ENCODE data around the gene WAC. TPM values are rescaled to one million over a fixed set of nuclear protein-coding genes. Genes with fewer than 3 reads are reported as not detected.
"Not testable (repeated sequence)": the region's sequence is repeated elsewhere in the genome, so short reads cannot be mapped to it uniquely, and the experiment has no call there.

Gene WAC
- total RNA-seq, 1 donor from 2014 or later = 37.1 TPM

DNA sequence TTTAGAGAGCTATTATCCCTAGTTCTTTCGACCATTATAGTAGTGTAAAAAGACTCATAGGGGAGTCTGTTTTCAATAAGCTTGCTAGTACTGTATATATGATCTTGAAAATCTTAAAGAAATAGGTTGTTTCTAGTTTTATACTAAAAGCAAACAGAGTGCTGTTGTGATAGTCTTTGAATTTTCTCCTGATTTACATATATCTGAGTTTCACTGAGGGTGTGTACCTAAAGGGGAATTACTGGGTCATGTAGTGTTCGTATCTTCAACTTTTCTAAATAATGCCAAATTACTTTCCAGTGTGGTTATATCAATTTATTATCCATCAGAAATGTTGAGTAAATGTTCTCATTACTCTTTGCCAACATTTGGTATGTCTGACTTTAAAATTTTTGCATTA, 73.7 kb downstream of the WAC start:
- DNase-seq (ENCODE audit: low read depth in 2 of 2) = no peak

DNA sequence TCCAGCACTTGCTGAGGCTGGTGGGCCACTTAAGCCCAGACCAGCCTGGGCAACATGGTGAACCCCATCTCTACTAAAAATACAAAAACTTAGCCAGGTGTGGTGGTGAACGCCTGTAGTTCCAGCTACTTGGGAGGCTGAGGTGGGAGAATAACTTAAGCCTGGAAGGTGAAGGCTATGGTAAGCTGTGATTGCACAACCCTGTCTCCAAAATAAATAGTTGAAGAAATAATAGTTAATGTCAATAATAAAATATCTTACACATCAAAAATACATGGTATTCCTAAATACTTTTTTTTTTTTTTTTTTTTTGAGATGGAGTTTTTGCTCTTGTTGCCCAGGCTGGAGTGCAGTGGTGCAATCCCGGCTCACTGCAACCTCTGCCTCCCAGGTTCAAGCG, 76.7 kb downstream of the WAC start:
- not testable (repeated sequence) for DNase-seq (ENCODE audit: low read depth in 2 of 2)

DNA sequence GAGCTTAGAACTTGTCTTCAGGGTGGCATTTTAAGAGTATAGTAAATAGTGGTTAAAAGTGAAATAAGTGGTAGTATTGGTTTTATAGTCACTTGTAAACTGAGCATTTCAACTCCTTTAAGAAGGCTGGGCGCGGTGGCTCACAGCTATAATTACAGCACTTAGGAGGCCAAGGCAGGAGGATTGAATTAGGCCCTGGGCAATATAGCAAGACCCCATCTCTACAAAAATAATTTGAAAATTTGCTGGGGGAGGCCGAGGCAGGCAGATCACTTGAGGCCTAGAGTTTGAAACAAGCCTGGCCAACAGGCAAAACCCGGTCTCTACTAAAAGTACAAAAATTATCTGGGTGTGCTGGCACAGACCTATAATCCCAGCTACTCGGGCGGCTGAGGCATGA, 80.0 kb downstream of the WAC start:
- no peak for DNase-seq (ENCODE audit: low read depth in 2 of 2)

DNA sequence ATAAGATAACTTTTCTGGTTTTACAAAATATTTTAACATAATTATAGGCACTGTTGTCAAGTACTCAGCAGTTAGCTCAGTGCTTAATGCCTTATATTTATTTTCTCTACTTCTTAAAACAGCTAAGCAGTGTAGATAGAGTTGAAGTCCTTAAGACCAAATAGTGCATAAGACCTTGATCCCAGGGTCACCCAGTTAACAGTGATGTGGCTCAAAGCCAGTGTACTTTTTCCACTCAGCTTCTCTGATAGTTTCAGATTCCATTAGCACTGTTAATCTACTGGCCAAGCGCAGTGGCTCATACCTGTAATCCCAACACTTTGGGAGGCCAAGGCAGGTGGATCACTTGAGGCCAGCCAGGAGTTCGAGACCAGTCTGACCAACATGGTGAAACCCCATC, 83.6 kb downstream of the WAC start:
- DNase-seq (ENCODE audit: low read depth in 2 of 2) = no peak

DNA sequence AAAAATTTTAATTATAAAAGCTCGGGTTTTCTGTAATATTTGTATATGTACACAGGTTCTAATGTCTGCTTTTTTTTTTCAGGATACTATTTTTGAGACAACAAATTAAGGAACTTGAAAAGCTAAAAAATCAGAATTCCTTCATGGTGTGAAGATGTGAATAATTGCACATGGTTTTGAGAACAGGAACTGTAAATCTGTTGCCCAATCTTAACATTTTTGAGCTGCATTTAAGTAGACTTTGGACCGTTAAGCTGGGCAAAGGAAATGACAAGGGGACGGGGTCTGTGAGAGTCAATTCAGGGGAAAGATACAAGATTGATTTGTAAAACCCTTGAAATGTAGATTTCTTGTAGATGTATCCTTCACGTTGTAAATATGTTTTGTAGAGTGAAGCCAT, 86.5 kb downstream of the WAC start:
- no peak for DNase-seq (ENCODE audit: low read depth in 2 of 2)

DNA sequence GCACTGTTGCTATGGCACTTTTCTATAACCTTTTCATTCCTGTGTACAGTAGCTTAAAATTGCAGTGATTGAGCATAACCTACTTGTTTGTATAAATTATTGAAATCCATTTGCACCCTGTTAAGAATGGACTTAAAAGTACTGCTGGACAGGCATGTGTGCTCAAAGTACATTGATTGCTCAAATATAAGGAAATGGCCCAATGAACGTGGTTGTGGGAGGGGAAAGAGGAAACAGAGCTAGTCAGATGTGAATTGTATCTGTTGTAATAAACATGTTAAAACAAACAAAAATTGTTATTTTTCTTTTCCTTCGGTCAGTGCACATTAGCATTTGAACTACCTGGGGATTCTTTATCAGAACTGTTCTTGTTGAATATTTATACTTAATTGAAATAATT, 87.3 kb downstream of the WAC start:
- no peak for DNase-seq (ENCODE audit: low read depth in 2 of 2)

DNA sequence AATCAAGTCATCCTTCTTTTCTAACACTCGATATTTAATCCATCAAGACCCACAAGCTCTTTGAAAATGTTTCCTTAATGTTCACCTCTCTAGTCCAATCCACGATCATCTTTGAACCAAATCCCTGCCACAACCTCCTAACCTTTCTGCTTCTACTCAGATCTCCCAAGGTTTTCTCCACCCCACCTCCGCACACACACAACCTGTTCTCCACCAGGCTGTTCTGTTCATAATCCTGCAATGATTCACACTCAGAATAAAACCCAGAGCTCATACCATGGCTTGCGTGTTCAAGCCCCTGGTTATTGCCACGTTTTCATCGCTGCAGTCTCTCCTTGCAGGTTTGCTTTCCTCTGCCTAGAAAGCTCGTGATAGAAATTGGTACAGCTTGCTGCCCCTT, 90.6 kb downstream of the WAC start:
- DNase-seq (ENCODE audit: low read depth in 2 of 2) = no peak

DNA sequence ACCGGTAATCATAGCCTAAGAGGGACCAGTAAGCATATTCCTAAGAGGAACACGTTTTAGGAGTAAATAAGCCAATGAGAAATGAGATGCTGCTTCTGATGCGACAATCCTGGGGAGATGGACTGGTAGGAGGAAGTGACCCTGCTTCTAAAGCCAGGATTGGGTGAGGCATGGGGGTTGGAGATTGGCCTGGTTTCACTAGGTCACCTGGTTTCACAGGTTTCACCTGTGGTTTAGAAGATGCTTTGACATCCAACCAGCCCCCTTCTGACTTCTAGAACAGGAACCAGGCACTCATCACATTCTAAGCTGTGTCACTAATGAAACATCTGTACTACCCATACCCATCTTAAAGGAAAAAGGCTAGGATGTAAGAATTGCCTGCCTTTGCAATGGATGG, 91.4 kb downstream of the WAC start:
- no peak for DNase-seq (ENCODE audit: low read depth in 2 of 2)

DNA sequence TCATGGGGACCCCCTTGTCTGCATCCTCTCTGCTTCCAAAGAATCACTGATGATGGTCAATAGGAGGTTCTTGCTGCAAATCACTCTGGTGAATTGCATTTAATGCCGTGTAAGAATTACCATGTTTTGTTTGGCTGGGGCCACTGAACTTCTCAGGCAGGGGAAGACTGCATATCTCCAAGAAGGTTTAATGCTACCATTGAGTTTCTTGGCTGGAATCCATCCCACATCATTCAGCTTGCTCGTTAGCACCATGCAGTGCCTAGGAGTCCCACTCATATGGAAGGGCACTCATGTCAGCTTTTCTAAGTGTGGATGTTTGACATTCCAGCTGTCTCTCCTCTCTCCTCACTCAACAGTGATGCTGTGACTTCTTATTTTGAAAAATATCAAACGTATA, 94.2 kb downstream of the WAC start:
- DNase-seq (ENCODE audit: low read depth in 2 of 2) = peak in 1 of 2 donors; percentile 28

DNA sequence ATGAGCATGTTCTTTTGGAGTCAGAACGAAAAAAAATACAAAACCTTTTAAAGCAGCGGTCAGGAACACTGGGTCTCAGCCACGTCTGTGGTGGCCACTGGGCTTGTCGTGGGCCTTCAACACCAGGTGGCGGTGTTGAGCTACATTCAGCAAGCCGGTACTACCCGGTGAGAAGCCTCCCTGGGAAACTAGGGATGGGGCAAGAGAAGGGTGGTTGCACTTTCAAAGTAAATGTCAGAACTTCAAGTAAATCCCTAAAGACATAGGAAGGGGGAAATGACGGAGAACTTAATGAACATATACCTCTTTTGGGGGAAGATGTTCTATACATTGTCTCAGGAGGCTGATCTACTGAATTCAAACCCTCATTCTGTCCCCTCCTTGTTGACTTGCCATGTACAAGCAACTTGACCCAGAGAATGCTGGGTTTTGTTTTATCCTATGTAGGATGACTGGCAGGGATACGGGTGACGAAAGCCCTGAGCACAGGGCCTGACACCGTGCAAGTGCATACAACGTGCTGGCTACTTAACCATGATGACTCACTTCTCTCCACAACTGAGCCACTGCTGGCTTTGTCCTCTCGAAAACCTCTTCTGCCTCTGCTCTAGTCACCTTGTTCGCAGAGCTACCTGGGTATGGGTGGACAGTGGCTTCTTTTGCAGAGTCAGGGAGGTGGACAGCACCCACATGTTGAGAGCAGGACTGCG, 95.4 kb downstream of the WAC start:
- DNase-seq (ENCODE audit: low read depth in 2 of 2) = peak; percentile 47 to 74

DNA sequence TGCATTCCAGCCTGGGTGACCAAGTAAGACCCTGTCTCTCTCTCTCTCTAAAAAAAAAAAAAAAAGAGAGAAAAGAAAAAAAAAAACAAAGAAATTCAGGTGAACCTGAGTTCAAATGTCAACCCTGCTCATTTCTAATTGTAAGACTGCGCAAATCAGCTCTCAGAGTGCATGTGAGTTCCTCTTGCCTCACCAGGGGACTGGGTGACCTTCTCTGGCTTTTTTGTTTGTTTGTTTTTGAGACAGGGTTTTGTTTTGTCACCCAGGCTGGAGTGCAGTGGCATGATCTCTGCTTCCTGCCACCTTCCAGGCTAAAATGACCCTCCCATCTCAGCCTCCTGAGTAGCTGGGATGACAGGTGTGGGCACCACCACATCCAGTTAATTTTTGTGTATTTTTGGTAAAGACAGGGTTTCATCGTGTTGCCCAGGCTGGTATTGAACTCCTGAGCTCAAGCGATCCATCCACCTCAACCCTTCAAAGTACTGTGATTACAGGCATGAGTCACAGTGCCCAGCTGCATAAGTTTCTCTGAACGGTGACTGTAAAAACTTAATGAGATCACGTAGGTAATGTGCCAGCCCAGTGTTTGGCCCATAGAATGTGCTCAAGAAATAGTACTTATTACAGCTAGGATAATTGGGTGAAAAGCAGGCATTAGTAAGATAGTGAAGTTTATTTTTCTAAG, 99.1 kb downstream of the WAC start:
- DNase-seq (ENCODE audit: low read depth in 2 of 2) = no peak

DNA sequence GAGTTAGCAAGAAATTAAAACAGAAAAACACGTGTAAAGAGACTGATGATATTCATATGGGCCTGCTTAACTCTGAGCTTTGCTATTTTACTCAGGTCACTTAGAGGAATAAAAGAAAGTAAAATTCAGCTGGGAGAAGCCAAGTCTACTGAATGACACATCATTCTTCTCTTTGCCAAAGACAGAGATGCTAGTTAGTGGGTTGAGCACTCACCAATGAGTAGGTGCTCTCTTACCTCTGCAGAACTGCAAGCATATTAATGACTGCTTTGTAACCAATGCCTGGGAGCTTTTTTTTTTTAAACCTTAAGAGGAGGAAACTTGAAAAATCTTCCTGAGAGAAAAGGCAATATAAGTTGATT, 99.6 kb downstream of the WAC start:
- DNase-seq (ENCODE audit: low read depth in 2 of 2) = no peak

DNA sequence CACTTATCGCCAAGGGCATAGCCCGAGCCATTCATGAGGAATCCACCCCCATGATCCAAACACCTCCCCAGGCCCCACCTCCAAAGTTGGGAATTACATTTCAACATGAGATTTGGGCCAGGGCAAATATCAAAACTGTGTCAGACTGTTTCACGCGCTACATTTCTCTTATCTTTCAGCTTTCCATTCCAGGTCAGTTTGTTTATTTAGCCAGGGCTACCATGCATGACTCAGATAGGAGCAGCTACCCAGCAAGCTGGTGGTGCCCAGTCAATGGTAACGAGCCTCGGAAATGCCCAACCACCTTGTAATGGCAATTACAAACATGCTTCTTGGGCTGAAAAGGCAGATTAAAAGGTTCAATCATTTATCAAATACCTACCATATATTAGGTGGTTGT, 100.8 kb downstream of the WAC start:
- no peak for DNase-seq (ENCODE audit: low read depth in 2 of 2)

DNA sequence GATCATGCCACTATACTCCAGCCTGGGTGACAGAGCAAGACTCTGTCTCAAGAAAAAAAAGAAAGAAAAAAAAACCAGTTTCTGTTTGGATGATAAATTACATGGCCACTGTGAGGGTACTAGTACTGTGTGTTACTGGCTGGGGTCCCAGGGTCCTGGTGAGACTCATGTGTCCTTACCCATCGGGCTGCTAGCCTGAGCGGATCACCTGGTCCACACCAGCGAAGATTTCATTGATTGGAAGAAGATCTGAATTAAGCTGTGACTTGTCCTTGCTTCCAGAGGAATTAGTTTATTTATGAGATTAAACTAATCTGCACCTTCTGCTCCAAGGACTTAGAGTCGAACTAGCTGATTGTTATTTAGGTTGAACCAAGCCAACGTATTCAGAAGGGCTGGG, 104.4 kb downstream of the WAC start:
- DNase-seq (ENCODE audit: low read depth in 2 of 2) = no peak

DNA sequence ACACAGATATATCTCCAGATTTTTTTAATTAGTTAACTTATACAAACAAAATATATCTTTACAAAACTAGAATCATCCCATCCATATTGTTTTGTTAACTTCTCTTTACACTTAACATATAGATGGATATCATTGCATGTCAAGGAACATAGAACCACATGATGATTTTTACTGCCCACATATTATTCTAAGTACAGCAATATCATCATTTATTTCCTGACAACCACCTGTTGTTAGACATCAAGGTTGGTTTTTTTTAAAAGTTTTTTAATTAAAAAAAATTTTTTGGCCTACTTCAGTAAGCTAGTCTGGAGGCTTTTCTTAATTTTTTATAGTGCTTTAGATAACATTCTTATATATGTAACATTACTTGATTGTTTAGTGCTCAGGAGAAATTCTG, 105.5 kb downstream of the WAC start:
- no peak for DNase-seq (ENCODE audit: low read depth in 2 of 2)

DNA sequence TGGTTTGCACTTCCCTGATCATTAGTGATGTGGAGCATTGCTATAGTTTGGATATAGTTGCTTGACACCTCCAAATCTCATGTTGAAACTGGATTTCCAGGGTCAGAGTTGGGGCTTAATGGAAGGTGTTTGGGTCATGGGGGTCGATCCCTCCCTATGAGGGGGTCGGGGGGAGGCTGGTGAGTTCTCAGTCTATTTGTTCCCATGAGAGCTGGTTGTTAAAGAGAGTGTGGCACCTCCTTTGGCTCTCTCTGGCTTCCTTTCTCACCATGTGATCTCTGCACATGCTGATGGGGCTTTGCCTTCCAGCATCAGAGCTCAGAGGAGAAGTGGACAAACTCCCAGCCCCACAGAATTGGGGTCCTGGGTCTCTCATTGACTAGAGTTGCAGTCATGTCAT, 107.6 kb downstream of the WAC start:
- no peak for DNase-seq (ENCODE audit: low read depth in 2 of 2)

DNA sequence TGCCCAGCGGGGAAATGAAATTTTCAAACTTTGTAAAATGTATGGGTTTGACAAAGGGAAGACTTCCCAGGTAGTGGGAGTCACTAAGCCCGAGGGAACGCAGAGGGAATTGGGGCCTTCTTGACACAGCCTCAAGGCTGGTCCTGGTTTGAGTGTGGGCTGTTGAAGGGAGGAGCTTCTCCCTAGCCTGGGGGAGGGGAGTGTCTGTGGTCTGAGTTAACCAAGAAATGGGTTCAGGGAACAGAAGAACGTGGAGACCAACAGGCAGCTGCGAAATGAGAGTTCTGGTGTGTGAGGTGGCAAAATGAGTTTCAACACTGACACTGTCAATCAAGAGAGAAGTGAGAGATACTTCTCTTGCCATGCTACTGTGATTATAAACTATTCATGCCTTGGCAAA, 111.7 kb downstream of the WAC start:
- no peak for DNase-seq (ENCODE audit: low read depth in 2 of 2)

DNA sequence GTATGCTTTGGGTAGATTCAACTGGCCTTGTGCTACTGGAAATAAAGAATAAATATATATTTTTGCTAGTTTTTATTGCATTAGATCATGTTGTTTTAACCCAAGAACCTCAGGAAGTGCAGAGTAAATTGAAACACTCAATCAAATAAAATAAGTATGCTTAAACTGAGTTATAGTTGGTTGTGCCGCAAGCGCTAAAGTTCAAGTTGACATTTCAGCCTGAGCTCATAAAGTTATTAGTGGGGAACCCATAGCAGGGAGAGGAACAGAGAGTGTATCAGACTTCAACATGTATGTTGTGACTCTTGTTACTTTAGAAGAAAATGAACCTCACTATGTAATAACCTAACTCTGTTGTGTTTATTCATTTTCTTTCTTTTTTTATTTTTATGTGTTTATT, 119.2 kb downstream of the WAC start:
- DNase-seq (ENCODE audit: low read depth in 2 of 2) = no peak

DNA sequence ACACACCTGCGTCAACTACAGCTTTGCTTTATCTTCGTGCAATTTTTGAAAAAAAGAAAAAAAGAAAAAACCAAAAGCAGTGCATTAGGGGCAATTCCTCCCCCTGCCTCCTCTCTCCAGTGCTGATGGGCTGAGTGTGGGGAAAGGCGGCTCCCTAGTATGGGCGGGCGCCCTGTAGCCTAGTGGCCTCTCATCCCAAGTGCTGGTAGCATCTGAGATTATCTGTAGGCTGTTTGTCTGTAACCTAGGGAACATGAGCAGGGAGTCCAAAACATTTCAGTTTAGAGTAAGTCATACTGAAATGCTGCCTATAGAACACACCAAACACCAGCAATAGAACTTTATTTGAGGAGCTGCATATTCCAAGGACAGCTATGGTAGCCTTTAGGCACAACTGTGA, 119.8 kb downstream of the WAC start:
- DNase-seq (ENCODE audit: low read depth in 2 of 2) = no peak

DNA sequence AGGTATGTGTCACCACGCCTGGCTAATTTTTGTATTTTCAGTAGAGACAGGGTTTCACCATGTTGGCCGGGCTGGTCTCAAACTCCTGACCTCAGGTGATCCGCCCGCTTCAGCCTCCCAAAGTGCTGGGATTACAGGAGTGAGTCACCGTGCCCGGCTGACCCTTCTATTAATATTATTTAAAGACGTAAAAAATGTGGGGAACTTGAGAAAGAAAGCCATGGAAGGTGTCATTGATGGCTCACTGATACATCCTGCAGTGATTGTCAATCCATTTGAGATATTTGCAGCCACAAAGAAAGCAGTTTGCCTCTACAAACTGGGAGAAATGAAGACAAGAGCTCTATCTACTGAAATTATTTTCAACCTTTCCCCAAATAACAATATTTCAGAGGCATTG, 125.9 kb downstream of the WAC start:
- DNase-seq (ENCODE audit: low read depth in 2 of 2) = not testable (repeated sequence)

DNA sequence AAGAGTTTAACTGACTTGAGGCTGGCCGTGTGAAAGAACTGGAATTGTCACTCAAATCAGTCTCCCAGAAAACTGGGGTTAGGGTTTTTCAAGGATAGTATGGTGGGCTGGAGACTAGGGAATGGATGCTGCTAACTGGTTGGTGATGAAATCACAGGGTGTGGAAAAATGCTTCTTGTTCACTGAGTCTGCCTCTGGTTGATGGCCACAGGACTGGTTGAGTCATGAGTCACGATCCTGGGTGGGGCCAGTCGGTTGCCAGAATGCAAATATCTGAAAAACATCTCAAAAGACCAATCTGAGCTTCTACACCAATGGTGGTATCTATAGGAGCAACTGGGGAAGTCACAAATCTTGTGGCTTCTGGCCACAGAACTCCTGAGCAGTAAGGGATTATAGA, 128.1 kb downstream of the WAC start:
- DNase-seq (ENCODE audit: low read depth in 2 of 2) = no peak

DNA sequence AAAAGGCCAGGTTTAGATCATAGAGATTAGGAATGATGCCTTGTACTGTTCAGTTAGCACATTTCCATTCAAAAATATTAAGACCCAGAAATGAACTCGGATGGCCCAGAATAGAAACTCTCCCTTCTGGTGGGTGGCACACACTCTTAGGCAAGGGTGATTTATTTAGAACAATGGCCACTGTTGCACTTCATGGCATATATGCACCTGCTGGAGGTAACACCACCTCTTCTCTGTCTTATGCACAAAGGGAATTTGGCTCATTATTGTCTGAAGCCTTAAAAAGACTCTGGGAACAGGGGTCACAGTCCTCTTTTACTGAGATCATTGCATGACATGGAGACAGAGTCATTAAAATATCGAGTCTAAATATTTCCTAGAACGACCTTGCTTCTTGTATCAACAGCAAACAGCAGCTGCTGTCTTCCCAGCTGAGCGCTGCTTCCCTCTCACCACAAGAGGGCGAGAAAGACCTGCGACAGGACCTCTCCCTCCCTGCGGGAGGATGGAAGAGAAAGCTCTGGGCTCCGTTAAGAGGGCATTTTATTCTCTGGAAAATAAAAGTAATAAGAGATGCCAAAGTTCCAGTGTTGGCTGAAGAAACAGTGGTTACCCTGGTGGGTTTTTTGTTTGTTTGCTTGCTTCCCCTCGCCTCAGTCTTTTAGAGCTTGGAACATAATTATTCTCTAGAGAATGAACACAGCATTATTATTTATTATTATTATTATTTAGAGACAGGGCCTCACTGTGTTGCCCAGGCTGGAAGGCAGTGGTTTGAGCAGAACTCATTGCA, 130.9 kb downstream of the WAC start:
- DNase-seq (ENCODE audit: low read depth in 2 of 2) = peak; percentile 60 to 80

DNA sequence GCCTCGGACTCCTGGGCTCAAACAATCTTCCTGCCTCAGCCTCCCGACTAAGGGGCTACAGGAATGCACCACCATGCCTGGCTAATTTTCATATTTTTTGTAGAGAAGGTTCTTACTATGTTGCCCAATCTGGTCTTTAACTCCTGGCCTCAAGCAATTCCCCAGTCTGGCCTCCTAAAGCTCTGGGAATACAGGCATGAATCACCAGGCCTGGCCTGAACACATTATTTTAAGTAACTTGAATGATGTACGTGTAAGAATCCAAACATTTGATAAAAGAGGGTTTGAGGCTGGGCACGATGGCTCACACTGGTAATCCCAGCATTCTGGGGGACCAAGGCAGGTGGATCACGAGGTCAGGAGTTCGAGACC, 131.4 kb downstream of the WAC start:
- DNase-seq (ENCODE audit: low read depth in 2 of 2) = no peak
